Effector memory CD4-positive, alpha-beta T cell (primary cell): ENCODE results near the gene IQCE.

Experiments
- DNase-seq, 3 donors: peaks; one replicate each; pipeline ENCODE4 v3.0.0-alpha.2; 2020
- H3K27ac ChIP-seq: 2 replicates; pipeline ENCODE4 v1.7.0; 2013; ENCODE audit warnings: mild to moderate bottlenecking, low read length, moderate library complexity; ENCODE audit not compliant: insufficient read depth, poor library complexity, severe bottlenecking
- H3K27me3 ChIP-seq: replicated peaks from 2 replicates; pipeline ENCODE4 v1.7.0; 2013; ENCODE audit warnings: mild to moderate bottlenecking, low read length; ENCODE audit not compliant: insufficient read depth, control insufficient read depth, poor library complexity, severe bottlenecking
- H3K36me3 ChIP-seq: 2 replicates; pipeline ENCODE4 v1.7.0; 2013; ENCODE audit warnings: mild to moderate bottlenecking, low read length, moderate library complexity; ENCODE audit not compliant: control insufficient read depth, insufficient read depth
- H3K4me1 ChIP-seq: 2 replicates; pipeline ENCODE4 v1.7.0; 2013; ENCODE audit warnings: low read length, mild to moderate bottlenecking; ENCODE audit not compliant: control insufficient read depth, insufficient read depth, poor library complexity, severe bottlenecking
- H3K4me3 ChIP-seq: 2 replicates; pipeline ENCODE4 v1.7.0; 2013; ENCODE audit warnings: low read length, low read depth, mild to moderate bottlenecking; ENCODE audit not compliant: insufficient read depth, poor library complexity, severe bottlenecking
- H3K9me3 ChIP-seq: 2 replicates; pipeline ENCODE4 v1.7.0; 2013; ENCODE audit warnings: mild to moderate bottlenecking, low read length, moderate library complexity; ENCODE audit not compliant: control insufficient read depth

The IQCE gene

GRCh38 chr7:2569421-2569820 lies 10.6 kb downstream of the IQCE start:
- Histone ChIP-seq H3K27ac (no peak overlapping the region), H3K9me3 (no peaks in the 10 kb centered on the region), H3K4me3 (no peak overlapping the region), H3K4me1 (no peaks in the 10 kb centered on the region), H3K36me3 (no peaks in the 10 kb centered on the region), H3K27me3 (no peaks in the 10 kb centered on the region)
- DNase-seq: no peak

GRCh38 chr7:2570021-2570420 lies 11.2 kb downstream of the IQCE start:
- Histone ChIP-seq H3K4me1 (no peaks in the 10 kb centered on the region), H3K4me3 (no peak overlapping the region), H3K27me3 (no peaks in the 10 kb centered on the region), H3K36me3 (no peaks in the 10 kb centered on the region), H3K9me3 (no peaks in the 10 kb centered on the region), H3K27ac (no peak overlapping the region)
- DNase-seq: no peak

GRCh38 chr7:2571409-2571808 lies 12.6 kb downstream of the IQCE start:
- no peaks in the 10 kb centered on the region for H3K9me3 ChIP-seq
- no peak overlapping the region for H3K4me3 ChIP-seq
- DNase-seq: no peak
- H3K36me3 ChIP-seq: no peaks in the 10 kb centered on the region
- H3K27me3 ChIP-seq: no peaks in the 10 kb centered on the region
- no peak overlapping the region for H3K27ac ChIP-seq
- H3K4me1 ChIP-seq: no peaks in the 10 kb centered on the region

- Histone ChIP-seq H3K27me3 (no peaks in the 10 kb centered on the region), H3K9me3 (no peaks in the 10 kb centered on the region), H3K27ac (no peak overlapping the region), H3K4me1 (no peaks in the 10 kb centered on the region), H3K4me3 (no peak overlapping the region), H3K36me3 (no peaks in the 10 kb centered on the region)
- no peak for DNase-seq
These were observed 13.5 kb downstream of the IQCE start for GRCh38 chr7:2572101-2572842.

- Histone ChIP-seq H3K9me3 (no peaks in the 10 kb centered on the region), H3K36me3 (no peaks in the 10 kb centered on the region), H3K27me3 (no peaks in the 10 kb centered on the region), H3K4me3 (no peak overlapping the region), H3K27ac (no peak overlapping the region), H3K4me1 (no peaks in the 10 kb centered on the region)
- no peak for DNase-seq
These were observed 15.0 kb downstream of the IQCE start for GRCh38 chr7:2573761-2574160.

GRCh38 chr7:2575046-2575732 lies 16.4 kb downstream of the IQCE start:
- no peak for DNase-seq
- H3K4me1 ChIP-seq: no peaks in the 10 kb centered on the region
- H3K9me3 ChIP-seq: no peaks in the 10 kb centered on the region
- no peak overlapping the region for H3K4me3 ChIP-seq
- H3K27me3 ChIP-seq: no peaks in the 10 kb centered on the region
- H3K27ac ChIP-seq: no peak overlapping the region
- H3K36me3 ChIP-seq: no peaks in the 10 kb centered on the region

GRCh38 chr7:2575733-2576340 lies 17.1 kb downstream of the IQCE start:
- H3K4me3 ChIP-seq: no peak overlapping the region
- no peaks in the 10 kb centered on the region for H3K36me3 ChIP-seq
- H3K27me3 ChIP-seq: no peaks in the 10 kb centered on the region
- no peak for DNase-seq
- H3K9me3 ChIP-seq: no peaks in the 10 kb centered on the region
- H3K27ac ChIP-seq: no peak overlapping the region
- H3K4me1 ChIP-seq: no peaks in the 10 kb centered on the region

GRCh38 chr7:2576742-2577491 lies 18.1 kb downstream of the IQCE start:
- H3K9me3 ChIP-seq: no peaks in the 10 kb centered on the region
- no peaks in the 10 kb centered on the region for H3K36me3 ChIP-seq
- no peaks in the 10 kb centered on the region for H3K4me1 ChIP-seq
- no peak overlapping the region for H3K27ac ChIP-seq
- DNase-seq: no peak
- no peak overlapping the region for H3K4me3 ChIP-seq
- no peaks in the 10 kb centered on the region for H3K27me3 ChIP-seq

GRCh38 chr7:2577914-2578680 lies 19.3 kb downstream of the IQCE start:
- no peaks in the 10 kb centered on the region for H3K4me1 ChIP-seq
- no peak overlapping the region for H3K27ac ChIP-seq
- H3K9me3 ChIP-seq: no peaks in the 10 kb centered on the region
- DNase-seq: no peak
- H3K27me3 ChIP-seq: no peaks in the 10 kb centered on the region
- H3K36me3 ChIP-seq: no peaks in the 10 kb centered on the region
- H3K4me3 ChIP-seq: no peak overlapping the region
